CD4-positive, alpha-beta T cell treated with Interleukin-17A for 4 hours (primary cell): ENCODE measurements around the gene SENP1.

Source experiments
- DNase-seq: peaks from one replicate; pipeline ENCODE4 v3.0.0-alpha.2; 2020; ENCODE audit warnings: mixed read lengths

The SENP1 gene

GRCh38 chr12:48015954-48016353, 89.9 kb downstream of the SENP1 start:
- DNase-seq: no peak

GRCh38 chr12:48015129-48015528, 90.8 kb downstream of the SENP1 start:
- DNase-seq: no peak

GRCh38 chr12:48013287-48013686, 92.6 kb downstream of the SENP1 start:
- DNase-seq: no peak

GRCh38 chr12:48012070-48012469, 93.8 kb downstream of the SENP1 start:
- no peak for DNase-seq

- DNase-seq: no peak
Measured at GRCh38 chr12:48010366-48010970, 95.4 kb downstream of the SENP1 start.

GRCh38 chr12:48009471-48009870, 96.4 kb downstream of the SENP1 start:
- DNase-seq: no peak

- DNase-seq: no peak
Measured at GRCh38 chr12:48008950-48009349, 96.9 kb downstream of the SENP1 start.

- DNase-seq: no peak
Measured at GRCh38 chr12:48008349-48008748, 97.5 kb downstream of the SENP1 start.

- no peak for DNase-seq
Measured at GRCh38 chr12:48007206-48007605, 98.7 kb downstream of the SENP1 start.

- DNase-seq: no peak
Measured at GRCh38 chr12:48005750-48006021, 100.2 kb downstream of the SENP1 start.

GRCh38 chr12:48005001-48005749, 100.7 kb downstream of the SENP1 start:
- no peak for DNase-seq

GRCh38 chr12:48004053-48004941, 101.6 kb downstream of the SENP1 start, which contains the start of gene COL2A1:
Gene COL2A1 (minus strand): TSS chr12:48004476. CDS start chr12:48004321, 155 bp downstream.
- DNase-seq: peak; percentile 21

GRCh38 chr12:48003226-48004052, 102.4 kb downstream of the SENP1 start:
- no peak for DNase-seq

- no peak for DNase-seq
Measured at GRCh38 chr12:48002773-48003218, 103.1 kb downstream of the SENP1 start.

- DNase-seq: no peak
Measured at GRCh38 chr12:48002414-48002730, 103.5 kb downstream of the SENP1 start.

GRCh38 chr12:48001505-48002413, 104.1 kb downstream of the SENP1 start:
- no peak for DNase-seq

GRCh38 chr12:48000878-48001504, 104.9 kb downstream of the SENP1 start:
- DNase-seq: no peak

- no peak for DNase-seq
Measured at GRCh38 chr12:47999816-48000215, 106.1 kb downstream of the SENP1 start.

- DNase-seq: no peak
Measured at GRCh38 chr12:47997321-47997720, 108.6 kb downstream of the SENP1 start.

- no peak for DNase-seq
Measured at GRCh38 chr12:47995981-47996401, 109.9 kb downstream of the SENP1 start.

GRCh38 chr12:47993491-47993890, 112.4 kb downstream of the SENP1 start:
- no peak for DNase-seq
